ENCODE data around the gene TATDN2. TPM values are rescaled to one million over a fixed set of nuclear protein-coding genes. Genes with fewer than 3 reads are reported as not detected.

The TATDN2 gene
- total RNA-seq, result 10 to 100 TPM; 58.9 to 82.3 (median 79.9) TPM
- total RNA-seq (2013), result 40.9 TPM
- 19.5 to 61.5 (median 30.4) reads per million in 29 experiments for total RNA-seq

GRCh38 chr3:10248184-10248983 is at the start of gene TATDN2:
Gene TATDN2, plus strand, starts transcription at chr3:10248459. Its CDS starts 742 bp downstream, at chr3:10249201.
- Mint-ChIP-seq H3K9me3 (peaks cover 0 to 10% (median 5%) of the 10 kb centered on the region in 3 donors), H3K4me3 (peak within 1 kb of the TSS; percentile 92 to 99 (median 97)), H3K4me1 (peaks cover 51 to 58% (median 54%) of the 10 kb centered on the region in 3 donors), H3K36me3 (peaks cover 30% of the 10 kb centered on the region), H3K27ac (peak within 1 kb of the TSS; percentile 93 to 97), H3K27me3 (no peaks in the 10 kb centered on the region)
- H3K4me1 ChIP-seq (ENCODE audit: control insufficient read depth in 1 of 2, extremely low read depth in 1 of 2, insufficient read depth in 2 of 2, low read length in 2 of 2), result peaks cover 24 to 53% of the 10 kb centered on the region in 2 experiments
- CTCF ChIA-PET, result interaction anchor here in 1 of 2 donors (0.7 to 2.5 kb wide), 4 partner anchors 15 to 316 kb away, joined by 3 to 20 read pairs (median 4); no protein-coding TSS in a partner anchor
- WGBS (ENCODE audit: insufficient coverage), result under 1% methylated on average over 80 of the region's 80 CpGs
- POLR2A ChIA-PET, result interaction anchor here in 1 of 2 donors (0.6 to 0.8 kb wide), 4 partner anchors 12 to 315 kb away, joined by 3 to 8 read pairs (median 4); partner anchors contain the start of genes CRELD1 and SEC13
- peaks cover 0 to 11% of the 10 kb centered on the region in 2 donors for H3K36me3 ChIP-seq (ENCODE audit: control insufficient read depth in 2 of 2, extremely low read depth in 1 of 2, insufficient read depth in 1 of 2, low read length in 1 of 2)
- no peaks in the 10 kb centered on the region for H3K9me3 ChIP-seq
- ATAC-seq (replicated peaks in 1 of 4), result peak; percentile 94 to 97 (median 96)
- H3K27me3 ChIP-seq (replicated peaks in 1 of 2; ENCODE audit: control insufficient read depth in 2 of 2, extremely low read depth in 1 of 2, insufficient read depth in 2 of 2, low read length in 1 of 2), result no peaks in the 10 kb centered on the region
- DNase-seq, result peak; percentile 82 to 97 (median 87)
- H3K27ac ChIP-seq (ENCODE audit: low read length), result peak within 1 kb of the TSS; percentile 73
- H3K4me3 ChIP-seq (ENCODE audit: control insufficient read depth in 1 of 2, extremely low read depth in 1 of 2, low read length in 1 of 2), result peak within 1 kb of the TSS; percentile 96 to 99

- Mint-ChIP-seq H3K36me3 (peaks cover 17% of the 10 kb centered on the region), H3K4me1 (peaks cover 68 to 76% (median 71%) of the 10 kb centered on the region in 3 donors), H3K27me3 (no peaks in the 10 kb centered on the region), H3K9me3 (no peaks in the 10 kb centered on the region), H3K4me3 (peak overlapping the region; percentile 49 to 55 (median 50)), H3K27ac (peak overlapping the region; percentile 92 to 95)
- POLR2A ChIA-PET, result interaction anchor here (0.5 to 0.6 kb wide), 3 partner anchors 44 to 1438 kb away, joined by 3 read pairs; no protein-coding TSS in a partner anchor
- Histone ChIP-seq H3K27ac (ENCODE audit: low read length) (peak overlapping the region; percentile 97), H3K4me1 (ENCODE audit: control insufficient read depth in 1 of 2, extremely low read depth in 1 of 2, insufficient read depth in 2 of 2, low read length in 2 of 2) (peaks cover 38 to 68% of the 10 kb centered on the region in 2 experiments), H3K9me3 (no peaks in the 10 kb centered on the region), H3K27me3 (replicated peaks in 1 of 2; ENCODE audit: control insufficient read depth in 2 of 2, extremely low read depth in 1 of 2, insufficient read depth in 2 of 2, low read length in 1 of 2) (no peaks in the 10 kb centered on the region), H3K36me3 (ENCODE audit: control insufficient read depth in 2 of 2, extremely low read depth in 1 of 2, insufficient read depth in 1 of 2, low read length in 1 of 2) (peaks cover 2 to 11% of the 10 kb centered on the region in 2 donors), H3K4me3 (ENCODE audit: control insufficient read depth in 1 of 2, extremely low read depth in 1 of 2, low read length in 1 of 2) (no peak overlapping the region)
- ATAC-seq (replicated peaks in 1 of 4) (peak; percentile 80 to 81 (median 80)), DNase-seq (peak; percentile 30 to 90 (median 74))
- WGBS (ENCODE audit: insufficient coverage), result 14% methylated on average over 8 of the region's 12 CpGs
- CTCF ChIA-PET, result interaction anchor here (0.6 to 1.2 kb wide), 3 partner anchors 13 to 111 kb away, joined by 3 to 4 read pairs (median 3); no protein-coding TSS in a partner anchor
Measured at GRCh38 chr3:10198761-10199649, 49.3 kb upstream of the TATDN2 start.

GRCh38 chr3:10204921-10205320 is 43.3 kb upstream of the TATDN2 start:
- no peaks in the 10 kb centered on the region for H3K27me3 Mint-ChIP-seq
- Histone ChIP-seq H3K27me3 (replicated peaks in 1 of 2; ENCODE audit: control insufficient read depth in 2 of 2, extremely low read depth in 1 of 2, insufficient read depth in 2 of 2, low read length in 1 of 2) (no peaks in the 10 kb centered on the region), H3K9me3 (no peaks in the 10 kb centered on the region), H3K27ac (ENCODE audit: low read length) (no peak overlapping the region), H3K36me3 (ENCODE audit: control insufficient read depth in 2 of 2, extremely low read depth in 1 of 2, insufficient read depth in 1 of 2, low read length in 1 of 2) (peaks cover 2 to 22% of the 10 kb centered on the region in 2 donors), H3K4me1 (ENCODE audit: control insufficient read depth in 1 of 2, extremely low read depth in 1 of 2, insufficient read depth in 2 of 2, low read length in 2 of 2) (peaks cover 0 to 11% of the 10 kb centered on the region in 2 experiments), H3K4me3 (ENCODE audit: control insufficient read depth in 1 of 2, extremely low read depth in 1 of 2, low read length in 1 of 2) (no peak overlapping the region)
- no CpG with 5 or more reads among the region's 2 CpGs for WGBS (ENCODE audit: insufficient coverage)
- peaks cover 31% of the 10 kb centered on the region for H3K36me3 Mint-ChIP-seq
- DNase-seq (no peak), ATAC-seq (replicated peaks in 1 of 4) (no peak)
- H3K9me3 Mint-ChIP-seq, result no peaks in the 10 kb centered on the region
- ChIA-PET CTCF (interaction anchor here in 1 of 2 donors (0.6 kb wide), 1 partner anchor 13 kb away, joined by 7 read pairs; no protein-coding TSS in a partner anchor), POLR2A (interaction anchor here in 1 of 2 donors (0.6 kb wide), 1 partner anchor 283 kb away, joined by 12 read pairs; no protein-coding TSS in a partner anchor)
- no peak overlapping the region for H3K27ac Mint-ChIP-seq
- no peak overlapping the region for H3K4me3 Mint-ChIP-seq
- peaks cover 23 to 31% (median 24%) of the 10 kb centered on the region in 3 donors for H3K4me1 Mint-ChIP-seq

GRCh38 chr3:10205451-10206165 is 42.7 kb upstream of the TATDN2 start:
- Mint-ChIP-seq H3K27me3 (no peaks in the 10 kb centered on the region), H3K9me3 (no peaks in the 10 kb centered on the region), H3K36me3 (peaks cover 34% of the 10 kb centered on the region), H3K27ac (no peak overlapping the region), H3K4me3 (no peak overlapping the region), H3K4me1 (peaks cover 20 to 27% (median 22%) of the 10 kb centered on the region in 3 donors)
- no peaks in the 10 kb centered on the region for H3K27me3 ChIP-seq (replicated peaks in 1 of 2; ENCODE audit: control insufficient read depth in 2 of 2, extremely low read depth in 1 of 2, insufficient read depth in 2 of 2, low read length in 1 of 2)
- ChIA-PET POLR2A (no interaction called here), CTCF (interaction anchor here (0.6 kb wide), 2 partner anchors 12 to 130 kb away, joined by 5 to 7 read pairs; no protein-coding TSS in a partner anchor)
- H3K9me3 ChIP-seq, result no peaks in the 10 kb centered on the region
- 100% methylated on average over 7 of the region's 7 CpGs for WGBS (ENCODE audit: insufficient coverage)
- H3K4me1 ChIP-seq (ENCODE audit: control insufficient read depth in 1 of 2, extremely low read depth in 1 of 2, insufficient read depth in 2 of 2, low read length in 2 of 2), result peaks cover 0 to 4% of the 10 kb centered on the region in 2 experiments
- ATAC-seq (replicated peaks in 1 of 4) (no peak), DNase-seq (no peak)
- no peak overlapping the region for H3K27ac ChIP-seq (ENCODE audit: low read length)
- H3K4me3 ChIP-seq (ENCODE audit: control insufficient read depth in 1 of 2, extremely low read depth in 1 of 2, low read length in 1 of 2), result no peak overlapping the region
- peaks cover 2 to 24% of the 10 kb centered on the region in 2 donors for H3K36me3 ChIP-seq (ENCODE audit: control insufficient read depth in 2 of 2, extremely low read depth in 1 of 2, insufficient read depth in 1 of 2, low read length in 1 of 2)

- no peaks in the 10 kb centered on the region for H3K27me3 Mint-ChIP-seq
- H3K36me3 Mint-ChIP-seq, result peaks cover 30% of the 10 kb centered on the region
- Histone ChIP-seq H3K27me3 (replicated peaks in 1 of 2; ENCODE audit: control insufficient read depth in 2 of 2, extremely low read depth in 1 of 2, insufficient read depth in 2 of 2, low read length in 1 of 2) (no peaks in the 10 kb centered on the region), H3K36me3 (ENCODE audit: control insufficient read depth in 2 of 2, extremely low read depth in 1 of 2, insufficient read depth in 1 of 2, low read length in 1 of 2) (peaks cover 2 to 23% of the 10 kb centered on the region in 2 donors), H3K27ac (ENCODE audit: low read length) (no peak overlapping the region), H3K4me1 (ENCODE audit: control insufficient read depth in 1 of 2, extremely low read depth in 1 of 2, insufficient read depth in 2 of 2, low read length in 2 of 2) (peaks cover 0 to 2% of the 10 kb centered on the region in 2 experiments), H3K4me3 (ENCODE audit: control insufficient read depth in 1 of 2, extremely low read depth in 1 of 2, low read length in 1 of 2) (no peak overlapping the region), H3K9me3 (no peaks in the 10 kb centered on the region)
- H3K9me3 Mint-ChIP-seq, result no peaks in the 10 kb centered on the region
- ChIA-PET POLR2A (no interaction called here), CTCF (no interaction called here)
- no peak overlapping the region for H3K27ac Mint-ChIP-seq
- 95% methylated on average over 5 of the region's 5 CpGs for WGBS (ENCODE audit: insufficient coverage)
- H3K4me1 Mint-ChIP-seq, result peaks cover 17 to 23% (median 18%) of the 10 kb centered on the region in 3 donors
- no peak for DNase-seq
- no peak for ATAC-seq (replicated peaks in 1 of 4)
- no peak overlapping the region for H3K4me3 Mint-ChIP-seq
Measured at GRCh38 chr3:10206166-10206511, 42.1 kb upstream of the TATDN2 start.

All from T-cell (primary cell).